Measurements from ENCODE around the gene ARR3. TPM values are rescaled to one million over a fixed set of nuclear protein-coding genes. Genes with fewer than 3 reads are reported as not detected.
"Not testable (repeated sequence)": the region's sequence is repeated elsewhere in the genome, so short reads cannot be mapped to it uniquely, and the experiment has no call there.

The ARR3 gene
- total RNA-seq, 2 experiments from 2014 or later, result not detected

DNA sequence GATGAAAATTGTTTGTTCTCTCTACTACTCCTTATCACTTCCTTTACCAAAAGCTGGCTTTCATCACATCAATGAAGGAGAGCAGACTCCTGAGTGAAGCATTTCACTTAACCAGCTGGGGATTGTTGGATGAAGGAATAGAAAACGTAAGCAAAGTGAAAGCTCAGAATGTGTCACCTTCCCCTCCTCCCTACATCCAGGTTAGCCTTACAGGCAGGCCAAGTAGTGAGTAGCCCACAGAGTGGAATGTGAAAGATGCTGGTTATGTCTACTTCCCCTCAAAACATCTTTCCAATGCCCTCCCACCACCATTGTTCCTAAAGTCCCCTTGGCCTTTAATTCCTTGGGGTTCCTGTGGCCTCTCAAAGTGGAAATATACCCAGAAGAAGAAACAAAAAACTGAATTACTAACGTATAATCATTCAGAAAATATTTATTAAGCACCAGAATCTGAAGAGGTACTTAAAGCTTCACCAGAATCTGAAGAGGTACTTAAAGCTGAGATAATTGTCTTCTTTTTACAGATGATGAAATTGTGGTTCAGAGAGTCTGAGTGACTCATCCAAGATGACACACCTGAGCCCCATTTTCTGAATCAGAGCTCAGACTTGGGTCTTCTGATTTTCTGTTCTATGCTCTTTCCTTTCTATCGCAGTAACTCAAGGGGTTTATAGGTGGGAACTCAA, 14.6 kb upstream of the ARR3 start:
- intact Hi-C loops (cut with micrococcal nuclease), result no loop called here
- no peaks in the 10 kb centered on the region for H3K27me3 Mint-ChIP-seq (ENCODE audit: low read depth)
- H3K27ac Mint-ChIP-seq, result peak overlapping the region; percentile 90
- DNase-seq, result peak; percentile 13
- CTCF ChIA-PET, result interaction anchor here (1.3 to 2.0 kb wide), 3 partner anchors 9 to 120 kb away, joined by 3 to 6 read pairs (median 4); partner anchors contain the start of gene IGBP1
- H3K4me1 Mint-ChIP-seq (ENCODE audit: low read depth), result peaks cover 19% of the 10 kb centered on the region
- no peak overlapping the region for H3K4me3 Mint-ChIP-seq
- H3K9me3 Mint-ChIP-seq, result no peaks in the 10 kb centered on the region
- no peaks in the 10 kb centered on the region for H3K36me3 Mint-ChIP-seq (ENCODE audit: low read depth)

DNA sequence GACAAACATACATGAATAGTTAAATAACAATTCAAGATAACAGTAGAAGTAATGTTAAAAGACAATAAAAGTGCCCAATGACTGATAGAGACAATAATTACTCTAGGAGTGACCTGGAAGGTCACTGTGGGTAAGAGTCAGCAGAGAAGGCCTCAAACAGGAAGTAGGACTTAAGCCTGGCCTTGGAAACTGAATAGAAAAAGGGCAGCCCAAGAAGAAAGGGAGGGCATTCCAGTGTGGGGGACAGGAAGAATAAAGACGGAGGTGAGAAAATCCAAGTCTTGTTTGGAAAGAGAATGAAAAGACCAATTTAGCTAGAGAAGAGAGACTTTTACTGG, 14.1 kb upstream of the ARR3 start:
- DNase-seq, result no peak
- Mint-ChIP-seq H3K9me3 (no peaks in the 10 kb centered on the region), H3K36me3 (ENCODE audit: low read depth) (no peaks in the 10 kb centered on the region), H3K4me1 (ENCODE audit: low read depth) (peaks cover 19% of the 10 kb centered on the region), H3K4me3 (no peak overlapping the region), H3K27me3 (ENCODE audit: low read depth) (no peaks in the 10 kb centered on the region), H3K27ac (peak overlapping the region; percentile 90)
- intact Hi-C loops (cut with micrococcal nuclease), result no loop called here
- CTCF ChIA-PET, result interaction anchor here (1.3 to 2.0 kb wide), 3 partner anchors 9 to 121 kb away, joined by 3 to 6 read pairs (median 4); partner anchors contain the start of gene IGBP1

DNA sequence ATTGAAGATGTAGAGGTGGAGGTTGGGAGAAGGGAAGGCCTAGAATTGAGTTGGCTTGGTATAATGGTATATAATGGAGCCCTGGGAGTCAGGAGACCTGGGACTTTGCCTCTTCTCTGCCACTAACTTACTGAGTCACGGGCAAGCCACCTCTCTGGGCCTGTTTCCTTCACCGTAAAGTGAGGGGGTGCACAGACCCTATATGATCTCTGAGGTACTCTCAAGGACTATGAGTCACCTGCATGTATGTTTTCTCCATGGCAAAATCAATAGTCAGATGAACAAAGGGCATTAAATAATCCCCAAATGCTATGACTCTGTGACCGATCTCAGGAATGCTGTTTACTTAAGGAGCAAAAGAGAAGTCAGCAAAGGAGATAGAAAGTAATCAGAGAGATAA, 13.2 kb upstream of the ARR3 start:
- Mint-ChIP-seq H3K4me3 (no peak overlapping the region), H3K9me3 (no peaks in the 10 kb centered on the region), H3K27me3 (ENCODE audit: low read depth) (no peaks in the 10 kb centered on the region), H3K27ac (no peak overlapping the region), H3K36me3 (ENCODE audit: low read depth) (no peaks in the 10 kb centered on the region), H3K4me1 (ENCODE audit: low read depth) (peaks cover 19% of the 10 kb centered on the region)
- no peak for DNase-seq
- CTCF ChIA-PET, result no interaction called here
- intact Hi-C loops (cut with micrococcal nuclease), result no loop called here

GRCh38 chrX:70255452-70255851, 12.7 kb upstream of the ARR3 start:
- DNase-seq, result no peak
- H3K27ac Mint-ChIP-seq, result no peak overlapping the region
- no peaks in the 10 kb centered on the region for H3K36me3 Mint-ChIP-seq (ENCODE audit: low read depth)
- CTCF ChIA-PET, result no interaction called here
- peaks cover 19% of the 10 kb centered on the region for H3K4me1 Mint-ChIP-seq (ENCODE audit: low read depth)
- intact Hi-C loops (cut with micrococcal nuclease), result no loop called here
- no peaks in the 10 kb centered on the region for H3K27me3 Mint-ChIP-seq (ENCODE audit: low read depth)
- H3K4me3 Mint-ChIP-seq, result no peak overlapping the region
- H3K9me3 Mint-ChIP-seq, result no peaks in the 10 kb centered on the region

DNA sequence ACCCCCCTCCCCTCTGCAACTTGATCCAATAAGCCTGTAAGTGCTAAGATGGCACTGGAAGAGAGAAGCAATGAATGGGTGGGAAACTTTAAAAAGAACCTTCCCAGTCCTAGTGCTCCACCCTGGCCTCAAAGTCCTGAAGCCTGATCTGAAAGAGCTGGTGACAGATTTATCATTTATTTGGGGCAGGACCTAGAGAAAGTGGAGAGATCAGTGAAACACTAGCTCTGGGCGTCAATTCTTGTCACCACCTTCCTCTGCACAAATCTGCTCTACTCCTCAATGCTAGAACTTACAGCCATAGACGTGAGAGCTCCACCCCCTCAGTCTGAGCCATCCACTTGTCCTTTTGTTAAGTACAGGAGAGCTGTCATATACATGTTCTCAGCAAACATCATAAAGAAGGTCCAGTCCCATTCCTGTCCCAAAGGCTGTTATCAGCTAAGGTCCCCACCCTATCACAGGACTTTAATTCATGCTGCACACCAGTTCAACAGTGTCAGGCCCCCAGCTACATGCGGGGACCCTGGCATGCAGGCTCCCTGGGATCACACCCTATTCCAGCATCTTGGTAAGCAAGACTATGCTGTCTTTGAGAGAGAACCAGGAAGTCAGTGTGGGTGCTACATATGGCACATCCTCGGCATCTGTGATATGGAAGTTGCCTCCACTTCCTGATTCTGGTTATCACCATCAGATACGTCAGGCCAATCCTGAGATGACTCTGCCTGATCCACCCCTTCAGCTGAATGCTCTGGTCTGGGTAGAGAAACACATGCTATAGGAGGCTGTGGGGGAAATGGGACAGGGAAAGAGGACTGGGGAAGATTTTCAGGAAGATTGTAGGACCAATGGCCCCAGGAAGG, 10.5 kb upstream of the ARR3 start:
- Mint-ChIP-seq H3K27ac (no peak overlapping the region), H3K4me3 (no peak overlapping the region), H3K4me1 (ENCODE audit: low read depth) (peaks cover 19% of the 10 kb centered on the region), H3K36me3 (ENCODE audit: low read depth) (no peaks in the 10 kb centered on the region), H3K27me3 (ENCODE audit: low read depth) (no peaks in the 10 kb centered on the region), H3K9me3 (no peaks in the 10 kb centered on the region)
- DNase-seq, result no peak
- intact Hi-C loops (cut with micrococcal nuclease), result no loop called here
- CTCF ChIA-PET, result no interaction called here

DNA sequence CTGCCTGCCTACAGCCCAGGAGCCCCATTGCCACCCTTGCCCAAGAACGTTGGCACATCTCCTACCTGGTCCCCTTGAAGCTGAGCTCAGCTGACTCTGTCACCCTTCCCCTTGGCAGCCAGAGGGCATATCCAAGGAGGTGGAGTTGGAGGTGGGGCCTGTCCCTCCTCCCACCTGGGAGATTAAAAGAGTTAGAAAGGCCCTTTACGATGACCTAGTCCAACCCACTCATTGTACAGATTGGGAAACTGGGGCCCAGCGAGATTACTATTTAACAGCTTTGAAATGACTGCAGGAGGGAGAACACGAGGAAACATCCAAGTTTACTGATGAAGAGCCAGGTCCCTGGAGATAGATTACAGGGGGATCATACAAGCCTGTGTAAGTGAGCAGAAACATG, 8.0 kb upstream of the ARR3 start, which contains the start of gene P2RY4:
P2RY4 (minus strand) TSS at position 101 of the 400 bp plus-strand sequence. CDS start 580 bp downstream, outside the sequence.
- no peaks in the 10 kb centered on the region for H3K36me3 Mint-ChIP-seq (ENCODE audit: low read depth)
- CTCF ChIA-PET, result no interaction called here
- no peaks in the 10 kb centered on the region for H3K4me1 Mint-ChIP-seq (ENCODE audit: low read depth)
- no peak within 1 kb of the TSS for H3K4me3 Mint-ChIP-seq
- no peak within 1 kb of the TSS for H3K27ac Mint-ChIP-seq
- no peaks in the 10 kb centered on the region for H3K27me3 Mint-ChIP-seq (ENCODE audit: low read depth)
- intact Hi-C loops (cut with micrococcal nuclease), result no loop called here
- no peaks in the 10 kb centered on the region for H3K9me3 Mint-ChIP-seq
- DNase-seq, result no peak

- no peak overlapping the region for H3K27ac Mint-ChIP-seq
- H3K4me1 Mint-ChIP-seq (ENCODE audit: low read depth), result no peaks in the 10 kb centered on the region
- H3K9me3 Mint-ChIP-seq, result no peaks in the 10 kb centered on the region
- intact Hi-C loops (cut with micrococcal nuclease), result loop anchor here (1.0 to 2.0 kb wide), 2 partner anchors 66 to 130 kb away; partner anchors contain the start of gene IGBP1
- H3K4me3 Mint-ChIP-seq, result no peak overlapping the region
- H3K27me3 Mint-ChIP-seq (ENCODE audit: low read depth), result no peaks in the 10 kb centered on the region
- CTCF ChIA-PET, result interaction anchor here (0.7 to 1.0 kb wide), 2 partner anchors 10 to 66 kb away, joined by 4 read pairs; no protein-coding TSS in a partner anchor
- DNase-seq, result peak; percentile 59
- no peaks in the 10 kb centered on the region for H3K36me3 Mint-ChIP-seq (ENCODE audit: low read depth)
These were observed 5.1 kb upstream of the ARR3 start for GRCh38 chrX:70262952-70263567.

DNA sequence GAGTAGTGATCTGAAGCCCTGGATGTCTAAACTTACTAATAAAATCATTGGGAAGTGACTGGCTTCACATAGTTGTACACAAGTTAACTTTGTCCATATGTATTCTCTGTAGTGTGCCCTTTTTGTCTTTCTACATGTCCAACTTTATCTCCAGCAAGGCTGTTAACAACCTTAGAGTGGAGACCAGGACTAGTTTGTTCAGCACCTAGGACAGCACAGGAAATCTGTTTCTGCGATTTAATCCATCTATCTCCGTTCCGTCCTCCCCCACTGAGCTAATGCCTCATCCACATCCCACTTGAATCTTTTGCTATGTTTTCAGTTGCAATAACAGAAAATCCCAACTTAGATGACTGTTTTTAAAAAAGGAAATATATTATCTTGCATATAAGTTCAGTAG, 3.4 kb upstream of the ARR3 start:
- CTCF ChIA-PET, result no interaction called here
- no peak overlapping the region for H3K27ac Mint-ChIP-seq

DNA sequence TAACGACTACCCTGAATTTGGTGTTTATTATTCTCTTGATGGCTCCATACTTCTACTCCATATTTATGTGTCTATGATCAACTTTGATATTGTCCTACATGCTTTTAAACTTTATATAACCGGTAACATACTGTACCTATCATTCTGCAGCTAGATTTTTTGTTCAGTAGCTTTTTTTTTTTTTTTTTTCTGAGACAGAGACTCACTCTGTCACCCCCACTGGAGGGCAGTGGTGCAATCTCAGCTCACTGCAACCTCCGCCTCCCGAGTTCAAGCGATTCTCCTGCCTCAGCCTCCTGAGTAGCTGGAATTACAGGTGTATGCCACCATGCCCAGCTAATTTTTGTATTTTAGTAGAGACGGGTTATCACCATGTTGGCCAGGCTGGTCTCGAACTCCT, 5.9 kb downstream of the ARR3 start:
- not testable (repeated sequence) for H3K27ac Mint-ChIP-seq

More for the DNA sequence above, 3.4 kb upstream of the ARR3 start:
- no peak overlapping the region for H3K4me3 Mint-ChIP-seq
- H3K4me1 Mint-ChIP-seq (ENCODE audit: low read depth), result no peaks in the 10 kb centered on the region
- H3K27me3 Mint-ChIP-seq (ENCODE audit: low read depth), result no peaks in the 10 kb centered on the region
- no peak for DNase-seq
- H3K9me3 Mint-ChIP-seq, result no peaks in the 10 kb centered on the region
- intact Hi-C loops (cut with micrococcal nuclease), result no loop called here
- H3K36me3 Mint-ChIP-seq (ENCODE audit: low read depth), result no peaks in the 10 kb centered on the region

GRCh38 chrX:70279081-70279480, 10.9 kb downstream of the ARR3 start:
- no peaks in the 10 kb centered on the region for H3K27me3 Mint-ChIP-seq (ENCODE audit: low read depth)

More for the DNA sequence above, 5.9 kb downstream of the ARR3 start:
- H3K27me3 Mint-ChIP-seq (ENCODE audit: low read depth); H3K4me1 Mint-ChIP-seq (ENCODE audit: low read depth); DNase-seq; intact Hi-C loops (cut with micrococcal nuclease); H3K4me3 Mint-ChIP-seq; H3K9me3 Mint-ChIP-seq; H3K36me3 Mint-ChIP-seq (ENCODE audit: low read depth); CTCF ChIA-PET: not testable (repeated sequence)

DNA sequence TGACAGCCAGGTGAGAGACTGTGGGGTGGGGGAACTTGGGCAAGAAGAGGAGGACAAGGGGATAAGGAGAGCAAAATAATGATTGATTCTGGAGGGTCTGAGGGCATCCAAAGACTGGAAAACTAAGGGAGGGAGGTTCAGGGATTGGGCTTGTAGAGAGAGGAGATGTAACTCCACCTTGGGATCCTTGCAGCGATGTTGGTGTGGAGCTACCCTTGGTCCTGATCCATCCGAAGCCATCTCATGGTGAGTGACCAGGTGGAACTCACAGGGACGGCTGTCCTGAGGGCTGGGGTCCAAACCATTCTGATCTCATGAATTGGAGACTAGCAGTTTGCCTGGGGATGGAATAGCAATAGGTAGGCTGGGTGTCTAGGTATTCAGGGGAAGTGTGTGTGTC, 12.4 kb downstream of the ARR3 start:
- H3K36me3 Mint-ChIP-seq (ENCODE audit: low read depth), result peaks cover 11% of the 10 kb centered on the region
- CTCF ChIA-PET, result no interaction called here
- no peaks in the 10 kb centered on the region for H3K4me1 Mint-ChIP-seq (ENCODE audit: low read depth)
- DNase-seq, result no peak
- no peaks in the 10 kb centered on the region for H3K9me3 Mint-ChIP-seq
- intact Hi-C loops (cut with micrococcal nuclease), result no loop called here
- H3K4me3 Mint-ChIP-seq, result no peak overlapping the region
- no peak overlapping the region for H3K27ac Mint-ChIP-seq
- no peaks in the 10 kb centered on the region for H3K27me3 Mint-ChIP-seq (ENCODE audit: low read depth)

More at GRCh38 chrX:70279081-70279480, 10.9 kb downstream of the ARR3 start:
- H3K36me3 Mint-ChIP-seq (ENCODE audit: low read depth), result peaks cover 11% of the 10 kb centered on the region
- no peak for DNase-seq
- no peaks in the 10 kb centered on the region for H3K9me3 Mint-ChIP-seq
- no peak overlapping the region for H3K4me3 Mint-ChIP-seq
- intact Hi-C loops (cut with micrococcal nuclease), result no loop called here
- CTCF ChIA-PET, result no interaction called here
- H3K4me1 Mint-ChIP-seq (ENCODE audit: low read depth), result no peaks in the 10 kb centered on the region
- no peak overlapping the region for H3K27ac Mint-ChIP-seq

DNA sequence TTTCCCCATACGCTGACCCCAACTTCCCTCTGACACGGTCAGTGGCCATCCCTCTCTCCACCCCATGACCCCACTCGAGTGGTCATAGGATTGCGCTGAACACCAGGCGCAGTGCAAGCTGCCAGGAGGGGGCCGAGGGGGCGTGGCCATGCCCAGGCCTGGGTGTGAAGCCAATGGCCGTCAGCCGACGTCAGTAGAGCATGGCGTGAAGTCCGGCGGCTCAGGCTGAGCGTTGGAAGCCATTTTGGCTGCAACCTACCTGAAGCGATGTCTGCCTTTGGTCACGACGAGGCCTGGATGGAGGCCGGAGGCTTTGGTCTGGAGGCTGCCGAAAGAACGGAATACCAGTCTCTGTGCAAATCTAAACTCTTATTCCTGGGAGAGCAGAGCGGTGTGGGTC, 13.8 kb downstream of the ARR3 start, which contains the start of gene RAB41:
RAB41 (plus strand) TSS at position 222 of the 400 bp plus-strand sequence; CDS start at position 268, 46 bp downstream.
- no peaks in the 10 kb centered on the region for H3K4me1 Mint-ChIP-seq (ENCODE audit: low read depth)
- H3K27ac Mint-ChIP-seq, result no peak within 1 kb of the TSS
- no peaks in the 10 kb centered on the region for H3K27me3 Mint-ChIP-seq (ENCODE audit: low read depth)
- no peak for DNase-seq
- CTCF ChIA-PET, result no interaction called here
- peaks cover 18% of the 10 kb centered on the region for H3K36me3 Mint-ChIP-seq (ENCODE audit: low read depth)
- intact Hi-C loops (cut with micrococcal nuclease), result no loop called here
- no peak within 1 kb of the TSS for H3K4me3 Mint-ChIP-seq
- H3K9me3 Mint-ChIP-seq, result no peaks in the 10 kb centered on the region
